Measurements from ENCODE around the gene DTNA.
"Not testable (repeated sequence)": the region's sequence is repeated elsewhere in the genome, so short reads cannot be mapped to it uniquely, and the experiment has no call there.

Gene DTNA

GRCh38 chr18:34697891-34698290 is 12.2 kb upstream of the DTNA start:
- H3K4me1 ChIP-seq (ENCODE audit: control insufficient read depth in 5 of 5, insufficient read depth in 5 of 5, low read length in 5 of 5): no peaks in the 10 kb centered on the region
- no peaks in the 10 kb centered on the region for H3K9me3 ChIP-seq (ENCODE audit: control insufficient read depth in 5 of 5, low read length in 5 of 5)
- H3K27ac ChIP-seq (ENCODE audit: low read depth, low read length): no peak overlapping the region
- no peak overlapping the region for H3K4me3 ChIP-seq (ENCODE audit: low read depth in 1 of 5, low read length in 5 of 5)
- peaks cover 0 to 3% (median 0%) of the 10 kb centered on the region in 5 donors for H3K36me3 ChIP-seq (ENCODE audit: control insufficient read depth in 5 of 5, insufficient read depth in 5 of 5, low read length in 5 of 5)
- H3K27me3 ChIP-seq (ENCODE audit: control insufficient read depth in 5 of 5, insufficient read depth in 4 of 5, low read length in 5 of 5): no peaks in the 10 kb centered on the region
- no peak overlapping the region for H3K9ac ChIP-seq (ENCODE audit: low read length in 5 of 5)

GRCh38 chr18:34701911-34702310 is 8.2 kb upstream of the DTNA start:
- Histone ChIP-seq H3K4me3 (ENCODE audit: low read depth in 1 of 5, low read length in 5 of 5) (no peak overlapping the region), H3K9ac (ENCODE audit: low read length in 5 of 5) (no peak overlapping the region), H3K27me3 (ENCODE audit: control insufficient read depth in 5 of 5, insufficient read depth in 4 of 5, low read length in 5 of 5) (no peaks in the 10 kb centered on the region), H3K27ac (ENCODE audit: low read depth, low read length) (no peak overlapping the region), H3K9me3 (ENCODE audit: control insufficient read depth in 5 of 5, low read length in 5 of 5) (no peaks in the 10 kb centered on the region), H3K36me3 (ENCODE audit: control insufficient read depth in 5 of 5, insufficient read depth in 5 of 5, low read length in 5 of 5) (peaks cover 0 to 3% (median 0%) of the 10 kb centered on the region in 5 donors), H3K4me1 (ENCODE audit: control insufficient read depth in 5 of 5, insufficient read depth in 5 of 5, low read length in 5 of 5) (no peaks in the 10 kb centered on the region)

GRCh38 chr18:34702814-34703213 is 7.3 kb upstream of the DTNA start:
- Histone ChIP-seq H3K27me3 (ENCODE audit: control insufficient read depth in 5 of 5, insufficient read depth in 4 of 5, low read length in 5 of 5) (no peaks in the 10 kb centered on the region), H3K36me3 (ENCODE audit: control insufficient read depth in 5 of 5, insufficient read depth in 5 of 5, low read length in 5 of 5) (peaks cover 0 to 3% (median 0%) of the 10 kb centered on the region in 5 donors), H3K27ac (ENCODE audit: low read depth, low read length) (no peak overlapping the region), H3K4me1 (ENCODE audit: control insufficient read depth in 5 of 5, insufficient read depth in 5 of 5, low read length in 5 of 5) (peaks cover 0 to 7% (median 5%) of the 10 kb centered on the region in 5 donors), H3K9ac (ENCODE audit: low read length in 5 of 5) (no peak overlapping the region), H3K9me3 (ENCODE audit: control insufficient read depth in 5 of 5, low read length in 5 of 5) (no peaks in the 10 kb centered on the region), H3K4me3 (ENCODE audit: low read depth in 1 of 5, low read length in 5 of 5) (no peak overlapping the region)

GRCh38 chr18:34704074-34704473 is 6.0 kb upstream of the DTNA start:
- no peaks in the 10 kb centered on the region for H3K9me3 ChIP-seq (ENCODE audit: control insufficient read depth in 5 of 5, low read length in 5 of 5)
- no peak overlapping the region for H3K27ac ChIP-seq (ENCODE audit: low read depth, low read length)
- H3K4me3 ChIP-seq (ENCODE audit: low read depth in 1 of 5, low read length in 5 of 5): no peak overlapping the region
- peaks cover under 1 to 19% (median 17%) of the 10 kb centered on the region in 5 donors for H3K4me1 ChIP-seq (ENCODE audit: control insufficient read depth in 5 of 5, insufficient read depth in 5 of 5, low read length in 5 of 5)
- no peaks in the 10 kb centered on the region for H3K27me3 ChIP-seq (ENCODE audit: control insufficient read depth in 5 of 5, insufficient read depth in 4 of 5, low read length in 5 of 5)
- H3K9ac ChIP-seq (ENCODE audit: low read length in 5 of 5): no peak overlapping the region
- H3K36me3 ChIP-seq (ENCODE audit: control insufficient read depth in 5 of 5, insufficient read depth in 5 of 5, low read length in 5 of 5): peaks cover 0 to 1% (median 0%) of the 10 kb centered on the region in 5 donors

GRCh38 chr18:34704823-34705222 is 5.3 kb upstream of the DTNA start:
- Histone ChIP-seq H3K4me1 (ENCODE audit: control insufficient read depth in 5 of 5, insufficient read depth in 5 of 5, low read length in 5 of 5) (peaks cover 2 to 27% (median 24%) of the 10 kb centered on the region in 5 donors), H3K4me3 (ENCODE audit: low read depth in 1 of 5, low read length in 5 of 5) (no peak overlapping the region), H3K27ac (ENCODE audit: low read depth, low read length) (no peak overlapping the region), H3K9me3 (ENCODE audit: control insufficient read depth in 5 of 5, low read length in 5 of 5) (no peaks in the 10 kb centered on the region), H3K27me3 (ENCODE audit: control insufficient read depth in 5 of 5, insufficient read depth in 4 of 5, low read length in 5 of 5) (no peaks in the 10 kb centered on the region), H3K9ac (ENCODE audit: low read length in 5 of 5) (no peak overlapping the region), H3K36me3 (ENCODE audit: control insufficient read depth in 5 of 5, insufficient read depth in 5 of 5, low read length in 5 of 5) (no peaks in the 10 kb centered on the region)

GRCh38 chr18:34707670-34708069 is 2.4 kb upstream of the DTNA start:
- peaks cover 2 to 42% (median 33%) of the 10 kb centered on the region in 5 donors for H3K4me1 ChIP-seq (ENCODE audit: control insufficient read depth in 5 of 5, insufficient read depth in 5 of 5, low read length in 5 of 5)
- H3K9me3 ChIP-seq (ENCODE audit: control insufficient read depth in 5 of 5, low read length in 5 of 5): no peaks in the 10 kb centered on the region
- no peaks in the 10 kb centered on the region for H3K27me3 ChIP-seq (ENCODE audit: control insufficient read depth in 5 of 5, insufficient read depth in 4 of 5, low read length in 5 of 5)
- H3K9ac ChIP-seq (ENCODE audit: low read length in 5 of 5): peak overlapping the region in 1 of 5 donors; percentile 21
- no peak overlapping the region for H3K27ac ChIP-seq (ENCODE audit: low read depth, low read length)
- H3K36me3 ChIP-seq (ENCODE audit: control insufficient read depth in 5 of 5, insufficient read depth in 5 of 5, low read length in 5 of 5): no peaks in the 10 kb centered on the region
- peak overlapping the region in 1 of 5 donors; percentile 3 for H3K4me3 ChIP-seq (ENCODE audit: low read depth in 1 of 5, low read length in 5 of 5)

- H3K27ac ChIP-seq (ENCODE audit: low read depth, low read length): peak overlapping the region; percentile 78
- H3K9me3 ChIP-seq (ENCODE audit: control insufficient read depth in 5 of 5, low read length in 5 of 5): no peaks in the 10 kb centered on the region
- H3K36me3 ChIP-seq (ENCODE audit: control insufficient read depth in 5 of 5, insufficient read depth in 5 of 5, low read length in 5 of 5): no peaks in the 10 kb centered on the region
- H3K4me1 ChIP-seq (ENCODE audit: control insufficient read depth in 5 of 5, insufficient read depth in 5 of 5, low read length in 5 of 5): peaks cover 2 to 42% (median 33%) of the 10 kb centered on the region in 5 donors
- no peaks in the 10 kb centered on the region for H3K27me3 ChIP-seq (ENCODE audit: control insufficient read depth in 5 of 5, insufficient read depth in 4 of 5, low read length in 5 of 5)
- H3K4me3 ChIP-seq (ENCODE audit: low read depth in 1 of 5, low read length in 5 of 5): no peak overlapping the region
- H3K9ac ChIP-seq (ENCODE audit: low read length in 5 of 5): peak overlapping the region in 1 of 5 donors; percentile 57
These were observed 994 bp upstream of the DTNA start for GRCh38 chr18:34709104-34709503.

GRCh38 chr18:34710458-34710914 is 388 bp downstream of the DTNA start:
- Histone ChIP-seq H3K9ac (ENCODE audit: low read length in 5 of 5) (peak overlapping the region in 2 of 5 donors; percentile 20 to 56), H3K27ac (ENCODE audit: low read depth, low read length) (peak overlapping the region; percentile 55), H3K4me1 (ENCODE audit: control insufficient read depth in 5 of 5, insufficient read depth in 5 of 5, low read length in 5 of 5) (peaks cover 2 to 42% (median 33%) of the 10 kb centered on the region in 5 donors)

GRCh38 chr18:34710934-34711333 is 836 bp downstream of the DTNA start:
- Histone ChIP-seq H3K9ac (ENCODE audit: low read length in 5 of 5) (peak overlapping the region in 2 of 5 donors; percentile 20 to 56), H3K27ac (ENCODE audit: low read depth, low read length) (no peak overlapping the region), H3K27me3 (ENCODE audit: control insufficient read depth in 5 of 5, insufficient read depth in 4 of 5, low read length in 5 of 5) (no peaks in the 10 kb centered on the region), H3K9me3 (ENCODE audit: control insufficient read depth in 5 of 5, low read length in 5 of 5) (no peaks in the 10 kb centered on the region), H3K4me1 (ENCODE audit: control insufficient read depth in 5 of 5, insufficient read depth in 5 of 5, low read length in 5 of 5) (peaks cover 2 to 42% (median 33%) of the 10 kb centered on the region in 5 donors), H3K4me3 (ENCODE audit: low read depth in 1 of 5, low read length in 5 of 5) (no peak overlapping the region), H3K36me3 (ENCODE audit: control insufficient read depth in 5 of 5, insufficient read depth in 5 of 5, low read length in 5 of 5) (no peaks in the 10 kb centered on the region)

More at GRCh38 chr18:34710458-34710914, 388 bp downstream of the DTNA start:
- Histone ChIP-seq H3K36me3 (ENCODE audit: control insufficient read depth in 5 of 5, insufficient read depth in 5 of 5, low read length in 5 of 5) (no peaks in the 10 kb centered on the region), H3K9me3 (ENCODE audit: control insufficient read depth in 5 of 5, low read length in 5 of 5) (no peaks in the 10 kb centered on the region), H3K27me3 (ENCODE audit: control insufficient read depth in 5 of 5, insufficient read depth in 4 of 5, low read length in 5 of 5) (no peaks in the 10 kb centered on the region), H3K4me3 (ENCODE audit: low read depth in 1 of 5, low read length in 5 of 5) (peak overlapping the region in 3 of 5 donors; percentile 11 to 40 (median 25))

- H3K36me3 ChIP-seq (ENCODE audit: control insufficient read depth in 5 of 5, insufficient read depth in 5 of 5, low read length in 5 of 5); H3K9ac ChIP-seq (ENCODE audit: low read length in 5 of 5); H3K9me3 ChIP-seq (ENCODE audit: control insufficient read depth in 5 of 5, low read length in 5 of 5); H3K4me3 ChIP-seq (ENCODE audit: low read depth in 1 of 5, low read length in 5 of 5); H3K27me3 ChIP-seq (ENCODE audit: control insufficient read depth in 5 of 5, insufficient read depth in 4 of 5, low read length in 5 of 5); H3K27ac ChIP-seq (ENCODE audit: low read depth, low read length); H3K4me1 ChIP-seq (ENCODE audit: control insufficient read depth in 5 of 5, insufficient read depth in 5 of 5, low read length in 5 of 5): not testable (repeated sequence)
These were observed 6.0 kb downstream of the DTNA start for GRCh38 chr18:34716111-34716510.
